Activated naive CD4-positive, alpha-beta T cell treated with anti-CD3 and anti-CD28 coated beads, Interleukin-2, amount 50 U/mL, for 16 hours (primary cell): ENCODE data around the gene FAM3B.
A peak's percentile ranks its signal among the peaks of the same experiment; 100 is the strongest.
"Not testable (repeated sequence)": the region's sequence is repeated elsewhere in the genome, so short reads cannot be mapped to it uniquely, and the experiment has no call there.

ENCODE experiments used
- DNase-seq: peaks from one replicate; pipeline ENCODE4 v3.0.0-alpha.2; 2020

Gene FAM3B

GRCh38 chr21:41350436-41351155, 34.0 kb downstream of the FAM3B start:
- no peak for DNase-seq

GRCh38 chr21:41357546-41357945, 40.9 kb downstream of the FAM3B start:
- DNase-seq = no peak

- DNase-seq = no peak
Observed at GRCh38 chr21:41358193-41359166, 41.9 kb downstream of the FAM3B start.

GRCh38 chr21:41359286-41359685, 42.7 kb downstream of the FAM3B start:
- DNase-seq = no peak

GRCh38 chr21:41359754-41360071, 43.1 kb downstream of the FAM3B start:
- DNase-seq = not testable (repeated sequence)

GRCh38 chr21:41360072-41360821, 43.6 kb downstream of the FAM3B start:
- no peak for DNase-seq

- DNase-seq = no peak
Observed at GRCh38 chr21:41361053-41361785, 44.6 kb downstream of the FAM3B start.

- DNase-seq = peak; percentile 72
Observed at GRCh38 chr21:41361786-41362604, 45.4 kb downstream of the FAM3B start, which contains the start of gene MX2. Gene MX2, plus strand, starts transcription at chr21:41362027. Its CDS starts 14,880 bp downstream, at chr21:41376907.

- DNase-seq = no peak
Observed at GRCh38 chr21:41362605-41363369, 46.2 kb downstream of the FAM3B start.

GRCh38 chr21:41363370-41364270, 47.0 kb downstream of the FAM3B start:
- DNase-seq = no peak

- DNase-seq = no peak
Observed at GRCh38 chr21:41364308-41364707, 47.7 kb downstream of the FAM3B start.

- no peak for DNase-seq
Observed at GRCh38 chr21:41365377-41366107, 48.9 kb downstream of the FAM3B start.

GRCh38 chr21:41366522-41367151, 50.0 kb downstream of the FAM3B start:
- DNase-seq = no peak

- DNase-seq = no peak
Observed at GRCh38 chr21:41367301-41367944, 50.8 kb downstream of the FAM3B start.

- no peak for DNase-seq
Observed at GRCh38 chr21:41367945-41368734, 51.5 kb downstream of the FAM3B start.

- no peak for DNase-seq
Observed at GRCh38 chr21:41368735-41369104, 52.1 kb downstream of the FAM3B start.
